HepG2 (cell line): Measurements from ENCODE around the gene RNU6-1. TPM values are rescaled to one million over a fixed set of nuclear protein-coding genes. Genes with fewer than 3 reads are reported as not detected.

ENCODE experiments used
- CBX1 ChIP-seq: IDR thresholded peaks from one replicate; pipeline ENCODE4 v1.6.1; 2016; ENCODE audit warnings: antibody characterized with exemption, low read depth
- ETV6 ChIP-seq: sonication (generic); formaldehyde crosslinking; conservative IDR thresholded peaks from 2 replicates; pipeline ENCODE4 v1.4.0; 2020; ENCODE audit warnings: missing genetic modification reagents
- HNRNPL ChIP-seq: fragments of 200-400 bp; formaldehyde crosslinking; IDR thresholded peaks from 2 replicates; pipeline ENCODE4 v1.6.1; 2017; ENCODE audit warnings: mild to moderate bottlenecking, low read depth, low read length
- IRF9 ChIP-seq: sonication (generic); formaldehyde crosslinking; IDR thresholded peaks from 2 replicates; pipeline ENCODE4 v1.8.0; 2022; ENCODE audit warnings: missing genetic modification reagents, mild to moderate bottlenecking, borderline replicate concordance
- KDM4B ChIP-seq: sonication (generic); formaldehyde crosslinking; IDR thresholded peaks from 2 replicates; pipeline ENCODE4 v1.4.0; 2020; ENCODE audit warnings: missing genetic modification reagents
- KLF11 ChIP-seq: IDR thresholded peaks from 2 replicates; pipeline ENCODE4 v1.6.1; 2016; ENCODE audit warnings: missing compliant biosample characterization
- KLF16 ChIP-seq, 2 experiments: sonication (generic) in 1 of 2; formaldehyde crosslinking in 1 of 2; IDR thresholded peaks; 2 replicates each; pipeline versions ENCODE4 v1.6.1 to v1.8.0; 2016 to 2023; ENCODE audit warnings: missing genetic modification reagents in 2 of 2, missing compliant biosample characterization in 1 of 2
- MBNL3 ChIP-seq: fragments of 250-450 bp; sonication (Bioruptor Pico); conservative IDR thresholded peaks from 2 replicates; pipeline ENCODE4 v1.8.0; 2022; ENCODE audit warnings: mild to moderate bottlenecking, inconsistent platforms
- NFATC3 ChIP-seq: sonication (generic); formaldehyde crosslinking; IDR thresholded peaks from 2 replicates; pipeline ENCODE4 v1.5.1; 2020; ENCODE audit warnings: mild to moderate bottlenecking, missing genetic modification reagents
- NFIB ChIP-seq: sonication (generic); formaldehyde crosslinking; IDR thresholded peaks from 2 replicates; pipeline ENCODE4 v1.9.0; 2021; ENCODE audit warnings: missing genetic modification reagents, mild to moderate bottlenecking, borderline replicate concordance
- NRL ChIP-seq: sonication (generic); formaldehyde crosslinking; IDR thresholded peaks from 2 replicates; pipeline ENCODE4 v1.5.0; 2020; ENCODE audit warnings: missing genetic modification reagents, mild to moderate bottlenecking, moderate library complexity, borderline replicate concordance
- PCBP2 ChIP-seq: fragments of 200-400 bp; formaldehyde crosslinking; optimal IDR thresholded peaks from 2 replicates; pipeline ENCODE3; 2018; ENCODE audit warnings: low read length, low read depth; ENCODE audit not compliant: poor library complexity, severe bottlenecking
- PITX1 ChIP-seq: sonication (generic); formaldehyde crosslinking; IDR thresholded peaks from 2 replicates; pipeline ENCODE4 v1.5.1; 2020; ENCODE audit warnings: mild to moderate bottlenecking, missing genetic modification reagents
- POLR2A ChIP-seq, 2 experiments: IDR thresholded peaks; 2 replicates each; pipeline ENCODE4 v1.6.1; 2011; ENCODE audit warnings: low read depth in 2 of 2, low read length in 2 of 2, mild to moderate bottlenecking in 1 of 2, moderate library complexity in 1 of 2; ENCODE audit not compliant: insufficient read depth in 1 of 2
- SIN3B ChIP-seq: fragments of 150-350 bp; IDR thresholded peaks from 2 replicates; pipeline ENCODE4 v1.6.1; 2014; ENCODE audit warnings: low read length
- SKIL ChIP-seq: sonication (generic); formaldehyde crosslinking; IDR thresholded peaks from 2 replicates; pipeline ENCODE4 v1.8.0; 2022; ENCODE audit warnings: missing genetic modification reagents, mild to moderate bottlenecking, moderate library complexity, borderline replicate concordance
- TFDP2 ChIP-seq: sonication (generic); formaldehyde crosslinking; IDR thresholded peaks from 2 replicates; pipeline ENCODE4 v1.4.0; 2020; ENCODE audit warnings: missing genetic modification reagents
- ZC3H4 ChIP-seq: sonication (generic); formaldehyde crosslinking; IDR thresholded peaks from 2 replicates; pipeline ENCODE4 v1.4.0; 2020; ENCODE audit warnings: missing genetic modification reagents, borderline replicate concordance
- ZNF224 ChIP-seq: sonication (generic); formaldehyde crosslinking; IDR thresholded peaks from 2 replicates; pipeline ENCODE4 v1.5.0; 2020; ENCODE audit warnings: mild to moderate bottlenecking, missing genetic modification reagents
- ZNF235 ChIP-seq: sonication (generic); formaldehyde crosslinking; IDR thresholded peaks from 2 replicates; pipeline ENCODE4 v1.8.1; 2023; ENCODE audit warnings: mild to moderate bottlenecking, missing genetic modification reagents, borderline replicate concordance
- ZNF687 ChIP-seq: sonication (generic); formaldehyde crosslinking; IDR thresholded peaks from 2 replicates; pipeline ENCODE4 v1.5.1; 2020; ENCODE audit warnings: mild to moderate bottlenecking, missing genetic modification reagents, moderate library complexity
- ZNF879 ChIP-seq: sonication (generic); formaldehyde crosslinking; IDR thresholded peaks from 2 replicates; pipeline ENCODE4 v1.8.1; 2023; ENCODE audit warnings: missing genetic modification reagents
- ZNF883 ChIP-seq: sonication (generic); formaldehyde crosslinking; IDR thresholded peaks from 2 replicates; pipeline ENCODE4 v1.5.1; 2020; ENCODE audit warnings: mild to moderate bottlenecking, missing genetic modification reagents; ENCODE audit errors: not compliant biosample characterization
- polyA plus RNA-seq, 8 experiments: library from polyadenylated mRNA; depleted of rRNA in 3 of 8; stranded (reverse) in 7 of 8; unstranded in 1 of 8; fragments of >200 nt; fragmentation: Illumina TruSeq in 4 of 8; extraction: Trizol in 4 of 8; gene quantifications; 2 replicates each; pipeline versions ENCODE4 v1.2.1 to v1.2.3, GENCODE V29; 2011 to 2016; ENCODE audit warnings: low read depth in 4 of 8, missing spikeins in 1 of 8, mixed read lengths in 1 of 8; ENCODE audit not compliant: insufficient read depth in 1 of 8
- total RNA-seq, 5 experiments: library from RNA; depleted of rRNA; stranded (reverse); fragments of >200 nt; fragmentation: Illumina TruSeq; extraction: Trizol; gene quantifications; 2 replicates each; pipeline ENCODE4 v1.2.3, GENCODE V29; 2016; ENCODE audit warnings: low read depth in 1 of 5

The RNU6-1 gene
- total and polyA plus RNA-seq, 2 of the 13 experiments (the other 11 are each of a cell fraction or from before 2014, with no cell fraction given): under 0.01 TPM; not detected in 1

- peak; percentile 98 for TF ChIP-seq ZNF687 (CRISPR knock-in tag)
- TF ChIP-seq IRF9: peak; percentile 93; the same call in 1 of the 2 replicates
- 0 out of 2 replicates have a peak, but pooled peaks have one; percentile 61 for TF ChIP-seq KLF11 (CRISPR knock-in tag)
- no peak for TF ChIP-seq PCBP2
- TF ChIP-seq KDM4B: 0 out of 2 replicates have a peak, but pooled peaks have one; percentile 24
- no peak for TF ChIP-seq NFIB (CRISPR knock-in tag)
- TF ChIP-seq NFATC3 (CRISPR knock-in tag): no peak
- TF ChIP-seq KLF16 (CRISPR knock-in tag; IDR thresholded peaks at IDR 0.05): peak; percentile 35 to 44; a peak in 1 of 4 replicates
- peak; percentile 33 for TF ChIP-seq CBX1
- no peak for TF ChIP-seq ZNF879 (CRISPR knock-in tag)
- TF ChIP-seq SKIL (CRISPR knock-in tag): no peak
- TF ChIP-seq ZNF883 (CRISPR knock-in tag): peak; percentile 76
- TF ChIP-seq ZNF235 (CRISPR knock-in tag): peak; percentile 55; the same call in 1 of the 2 replicates
- no peak for TF ChIP-seq SIN3B
- TF ChIP-seq MBNL3 (CRISPR knock-in tag): no peak
- no peak for TF ChIP-seq ZC3H4 (CRISPR knock-in tag)
- peak; percentile 62; the same call in 1 of the 2 replicates for TF ChIP-seq PITX1 (CRISPR knock-in tag)
- peak; percentile 38; the same call in 1 of the 2 replicates for TF ChIP-seq HNRNPL
- TF ChIP-seq TFDP2 (CRISPR knock-in tag): peak; percentile 72
- peak; percentile 51; the same call in 1 of the 2 replicates for TF ChIP-seq ZNF224 (CRISPR knock-in tag)
- peak; percentile 66 for TF ChIP-seq NRL (CRISPR knock-in tag)
- TF ChIP-seq ETV6 (CRISPR knock-in tag): no peak
- TF ChIP-seq POLR2A (IDR thresholded peaks at IDR 0.05; ENCODE audit: insufficient read depth in 1 of 2, low read depth in 2 of 2, low read length in 2 of 2): no peak; a peak in 1 of 4 replicates
These were observed 23.7 kb upstream of the RNU6-1 start (continued) for GRCh38 chr15:67863442-67863987.
